Measurements from ENCODE around the gene NUP205.

The NUP205 gene

GRCh38 chr7:135539629-135540028 lies 18.1 kb upstream of the NUP205 start:
- DNase-seq (ENCODE audit: low spot score): no peak

GRCh38 chr7:135541029-135541428 lies 16.7 kb upstream of the NUP205 start:
- no peak for DNase-seq (ENCODE audit: low spot score)

- no peak for DNase-seq (ENCODE audit: low spot score)
Observed at GRCh38 chr7:135550196-135550595, 7.5 kb upstream of the NUP205 start.

GRCh38 chr7:135552148-135552547 lies 5.6 kb upstream of the NUP205 start:
- no peak for DNase-seq (ENCODE audit: low spot score)

GRCh38 chr7:135553346-135553745 lies 4.4 kb upstream of the NUP205 start:
- DNase-seq (ENCODE audit: low spot score): no peak

GRCh38 chr7:135558337-135558767 lies 635 bp downstream of the NUP205 start:
- DNase-seq (ENCODE audit: low spot score): peak; percentile 58

GRCh38 chr7:135558881-135559280 lies 1.2 kb downstream of the NUP205 start:
- DNase-seq (ENCODE audit: low spot score): no peak

- DNase-seq (ENCODE audit: low spot score): no peak
Observed at GRCh38 chr7:135560631-135561030, 2.9 kb downstream of the NUP205 start.

GRCh38 chr7:135562720-135563119 lies 5.0 kb downstream of the NUP205 start:
- DNase-seq (ENCODE audit: low spot score): no peak

- DNase-seq (ENCODE audit: low spot score): no peak
Observed at GRCh38 chr7:135571834-135572233, 14.1 kb downstream of the NUP205 start.

- no peak for DNase-seq (ENCODE audit: low spot score)
Observed at GRCh38 chr7:135573541-135573940, 15.8 kb downstream of the NUP205 start.

GRCh38 chr7:135575296-135575695 lies 17.6 kb downstream of the NUP205 start:
- DNase-seq (ENCODE audit: low spot score): no peak

GRCh38 chr7:135578569-135578968 lies 20.9 kb downstream of the NUP205 start:
- DNase-seq (ENCODE audit: low spot score): no peak

- no peak for DNase-seq (ENCODE audit: low spot score)
Observed at GRCh38 chr7:135584362-135585353, 26.9 kb downstream of the NUP205 start.

GRCh38 chr7:135597181-135597925 lies 39.6 kb downstream of the NUP205 start:
- DNase-seq (ENCODE audit: low spot score): peak; percentile 16

GRCh38 chr7:135597926-135598305 lies 40.2 kb downstream of the NUP205 start:
- DNase-seq (ENCODE audit: low spot score): peak; percentile 63

GRCh38 chr7:135599471-135599870 lies 41.8 kb downstream of the NUP205 start:
- DNase-seq (ENCODE audit: low spot score): no peak

GRCh38 chr7:135600226-135600625 lies 42.5 kb downstream of the NUP205 start:
- DNase-seq (ENCODE audit: low spot score): no peak

- DNase-seq (ENCODE audit: low spot score): peak; percentile 20
Observed at GRCh38 chr7:135601182-135601581, 43.5 kb downstream of the NUP205 start.

- peak; percentile 76 for DNase-seq (ENCODE audit: low spot score)
Observed at GRCh38 chr7:135602304-135602703, 44.6 kb downstream of the NUP205 start.

- no peak for DNase-seq (ENCODE audit: low spot score)
Observed at GRCh38 chr7:135616136-135616535, 58.4 kb downstream of the NUP205 start.

GRCh38 chr7:135617781-135618180 lies 60.1 kb downstream of the NUP205 start:
- DNase-seq (ENCODE audit: low spot score): no peak

GRCh38 chr7:135618510-135618909 lies 60.8 kb downstream of the NUP205 start:
- DNase-seq (ENCODE audit: low spot score): no peak
